Stimulated activated CD8-positive, alpha-beta memory T cell treated with anti-CD3 and anti-CD28 coated beads, Interleukin-4, amount 100 ng/mL, for 1 hour (primary cell): ENCODE results near the gene RNF157.

ENCODE experiments used
- DNase-seq, 2 donors: peaks; one replicate each; pipeline ENCODE4 v3.0.0-alpha.2; 2020; ENCODE audit warnings: low read depth in 2 of 2, low spot score in 1 of 2

RNF157 gene

DNA sequence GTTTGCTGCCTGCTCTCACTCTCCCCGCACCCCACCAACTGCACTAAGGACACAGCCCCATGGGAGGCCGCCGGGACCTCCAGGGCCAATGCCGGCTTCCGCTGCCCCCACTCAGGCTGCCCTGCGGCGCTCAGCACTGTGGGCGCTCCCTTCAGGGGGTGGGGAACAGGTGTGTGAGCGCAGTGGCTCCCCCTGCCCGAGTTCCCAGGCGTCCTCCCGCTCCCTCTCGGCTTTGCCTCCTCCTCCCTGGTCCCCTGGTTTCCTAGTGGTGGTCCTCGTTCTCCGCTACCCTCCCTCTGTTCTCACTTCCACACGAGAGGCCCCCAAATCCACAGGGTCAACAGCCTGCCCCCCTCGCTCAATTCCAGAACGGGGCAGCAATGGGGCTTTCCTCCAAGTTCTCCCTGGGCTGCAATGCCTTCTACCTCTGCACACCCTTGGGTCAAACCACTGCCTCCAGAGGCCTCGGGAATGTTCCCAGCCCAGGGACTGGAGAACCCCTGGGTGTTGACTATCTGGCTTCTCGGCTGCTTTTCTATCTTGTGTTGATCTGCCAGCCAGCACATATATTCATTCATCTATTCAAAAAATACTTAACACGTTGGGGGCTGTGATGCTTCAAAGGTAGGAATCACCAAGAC lies 109.1 kb downstream of the RNF157 start:
- DNase-seq = no peak

DNA sequence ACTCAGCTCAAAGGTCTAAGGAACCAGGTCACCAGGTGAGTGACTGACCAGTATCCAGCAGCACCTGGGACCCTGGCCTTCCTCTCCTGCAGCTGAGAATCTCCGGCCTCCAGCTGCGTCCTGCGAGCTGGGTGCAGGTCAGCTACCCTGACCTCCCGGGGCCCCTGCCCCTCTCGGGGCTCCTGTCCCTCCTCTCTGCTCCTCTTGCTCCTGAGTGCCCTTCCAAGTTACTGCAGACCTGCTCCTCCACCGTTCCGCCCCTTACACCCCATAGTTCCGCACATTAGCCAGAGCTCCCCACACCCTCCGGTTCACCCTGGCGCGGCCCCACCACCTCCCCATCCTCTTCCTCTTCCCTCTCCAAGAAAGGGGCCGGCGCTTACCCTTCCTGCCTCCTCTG lies 109.8 kb downstream of the RNF157 start:
- DNase-seq = no peak

DNA sequence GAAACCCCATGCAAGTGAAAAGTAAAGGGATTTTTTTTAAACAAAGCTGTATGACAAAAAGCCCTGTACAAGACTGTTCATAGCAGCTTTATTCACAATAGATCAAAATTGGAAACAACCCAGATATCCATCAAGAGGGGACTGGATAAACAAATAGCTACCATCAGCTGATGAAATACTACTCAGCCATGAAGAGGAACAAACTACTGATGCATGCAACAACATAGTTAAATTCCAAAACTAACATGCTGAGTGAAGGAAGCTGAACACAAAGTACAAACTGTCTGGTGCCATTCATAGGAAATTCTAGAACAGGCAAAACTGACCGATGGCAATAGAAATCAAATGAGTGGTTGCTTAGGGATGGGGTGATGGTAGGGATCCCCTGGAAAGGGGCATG lies 114.4 kb downstream of the RNF157 start:
- DNase-seq = no peak

DNA sequence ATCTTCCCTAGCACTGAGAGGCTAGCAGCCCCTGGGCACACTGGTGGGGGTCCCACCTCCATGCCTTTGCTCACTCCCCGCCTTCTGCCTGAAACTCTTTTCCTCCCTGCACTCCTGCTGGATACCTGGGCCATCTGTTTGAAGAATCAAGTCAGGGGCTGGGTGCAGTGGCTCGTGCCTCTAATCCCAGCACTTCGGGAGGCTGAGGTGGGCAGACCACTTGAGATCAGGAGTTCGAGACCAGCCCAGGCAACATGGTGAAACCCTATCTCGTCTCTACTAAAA lies 115.0 kb downstream of the RNF157 start:
- no peak for DNase-seq

DNA sequence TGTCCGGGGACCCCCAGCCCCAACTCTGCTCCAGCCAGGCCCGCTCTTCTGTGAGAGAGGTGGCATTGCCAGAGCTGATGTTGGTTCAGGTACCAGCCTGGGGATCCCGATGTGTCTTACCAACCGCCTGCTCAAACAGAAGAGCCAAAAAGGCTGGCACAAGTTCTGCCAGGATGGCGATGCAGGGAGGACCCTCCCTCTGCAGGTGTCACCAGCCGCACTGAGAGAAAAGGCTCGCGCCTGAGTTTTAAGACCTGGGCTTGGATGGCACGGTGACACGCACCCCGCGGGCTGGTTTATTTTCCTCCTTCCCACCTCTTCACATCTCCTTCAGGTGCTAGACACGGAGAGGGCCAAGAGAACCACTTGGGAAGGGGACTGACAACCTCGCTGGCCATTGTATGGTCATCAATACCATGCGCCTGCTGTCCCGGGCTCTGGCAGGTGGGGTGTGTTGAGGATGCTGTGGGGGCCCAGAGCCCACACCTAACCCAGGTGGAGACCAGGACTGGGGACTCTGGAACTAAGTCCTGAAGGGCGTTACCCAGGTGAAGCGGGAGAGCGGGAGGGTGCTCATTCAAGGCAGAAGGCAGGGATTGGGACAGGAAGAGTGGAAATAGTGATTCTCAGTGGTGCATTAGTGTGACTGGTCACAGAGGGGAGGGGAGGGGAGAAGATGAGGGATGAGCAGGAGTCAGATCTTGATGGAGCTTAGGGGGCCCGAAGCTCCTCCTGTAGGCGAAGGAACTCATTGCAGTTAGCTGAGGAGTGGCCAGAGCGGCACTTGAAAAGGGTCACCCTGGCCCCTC lies 115.5 kb downstream of the RNF157 start:
- no peak for DNase-seq

DNA sequence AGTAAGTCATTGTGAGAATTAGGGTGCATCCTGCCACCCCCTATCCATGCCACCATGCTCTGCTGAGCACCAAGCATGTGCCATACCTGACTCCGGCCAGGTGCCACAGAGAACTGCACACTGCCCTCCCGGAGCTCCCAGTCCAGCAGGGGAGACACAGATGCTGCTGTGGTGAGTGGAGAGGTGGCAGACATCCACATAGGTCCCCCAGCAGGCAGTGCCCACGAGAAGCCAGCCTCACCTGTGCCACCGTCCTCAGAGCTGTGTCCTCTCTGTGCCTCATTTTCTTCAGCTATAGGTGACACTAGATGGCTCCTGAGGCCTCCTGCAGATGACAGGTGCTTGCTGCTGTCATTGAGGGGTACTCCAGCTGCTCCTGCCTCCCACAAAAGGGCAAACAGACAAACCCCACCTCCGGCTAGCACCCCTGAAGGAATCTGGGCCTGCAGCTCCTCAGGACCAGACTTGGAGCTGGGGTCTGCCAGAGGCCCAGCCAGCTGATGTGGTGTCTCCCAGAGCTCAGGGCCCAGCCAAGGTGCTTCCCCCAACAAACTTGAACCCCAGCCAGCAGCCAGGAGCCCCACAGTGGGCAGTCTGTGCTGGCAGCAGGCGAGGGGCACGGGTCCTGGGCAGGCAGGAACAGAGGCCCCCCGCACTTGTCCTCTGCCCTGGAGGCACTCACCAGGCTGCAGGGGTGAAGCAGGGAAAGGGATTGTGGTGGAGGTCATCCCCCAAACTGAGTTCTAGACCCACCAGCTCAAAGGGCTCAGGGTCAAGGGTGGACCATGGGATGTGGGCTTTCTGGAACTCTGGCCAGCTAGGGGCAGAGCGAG lies 116.3 kb downstream of the RNF157 start:
- DNase-seq = no peak

DNA sequence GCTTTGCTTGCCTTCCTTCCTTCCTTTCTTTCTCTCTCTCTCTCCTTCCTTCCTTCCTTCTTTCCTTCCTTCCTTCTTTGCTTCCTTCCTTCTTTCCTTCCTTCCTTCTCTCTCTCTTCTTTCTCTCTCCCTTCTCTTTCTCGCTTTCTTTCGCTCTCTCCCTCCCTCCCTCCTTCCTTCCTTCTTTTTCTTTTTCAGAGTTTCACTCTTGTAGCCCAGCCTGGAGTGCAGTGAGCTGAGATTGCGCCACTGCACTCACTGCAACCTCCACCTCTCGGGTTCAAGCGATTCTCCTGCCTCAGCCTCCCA lies 117.1 kb downstream of the RNF157 start:
- no peak for DNase-seq

DNA sequence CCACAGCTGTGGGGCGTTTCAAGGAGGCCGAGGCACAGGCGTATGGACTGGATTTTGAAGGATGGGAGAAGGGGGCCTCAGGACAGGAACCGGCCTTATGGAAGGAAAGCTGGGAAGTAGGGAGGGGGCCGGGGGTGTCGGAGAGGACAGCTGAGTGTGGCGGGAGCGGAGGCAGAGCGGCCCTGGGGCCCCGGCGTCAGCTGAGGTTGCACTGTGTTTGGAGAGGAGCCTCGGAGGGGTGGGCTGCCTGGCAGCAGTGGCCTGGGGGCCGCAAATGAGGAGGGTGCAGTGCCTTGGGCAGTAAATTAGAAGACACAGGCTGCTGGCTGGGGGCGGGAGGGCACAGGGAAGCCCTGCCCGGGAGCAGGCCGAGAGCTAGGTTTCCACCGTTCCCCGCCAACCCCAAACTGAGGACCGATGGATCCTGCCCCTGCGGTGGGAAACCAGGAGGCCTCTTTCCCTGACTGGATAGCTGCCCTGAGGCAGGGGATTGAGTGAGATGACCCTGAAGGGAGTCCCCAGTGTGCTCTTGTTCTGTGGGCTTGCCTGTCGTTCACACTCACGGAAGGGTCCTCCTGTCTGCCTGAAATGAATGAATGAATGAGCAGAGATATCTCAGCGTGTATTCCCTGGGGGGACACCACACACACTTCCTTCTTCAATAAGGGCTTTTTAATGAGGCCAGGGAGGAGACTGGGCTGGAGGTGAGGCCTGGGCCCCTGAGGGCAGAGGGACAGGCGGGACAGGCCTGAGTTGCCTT lies 117.7 kb downstream of the RNF157 start:
- DNase-seq = no peak

DNA sequence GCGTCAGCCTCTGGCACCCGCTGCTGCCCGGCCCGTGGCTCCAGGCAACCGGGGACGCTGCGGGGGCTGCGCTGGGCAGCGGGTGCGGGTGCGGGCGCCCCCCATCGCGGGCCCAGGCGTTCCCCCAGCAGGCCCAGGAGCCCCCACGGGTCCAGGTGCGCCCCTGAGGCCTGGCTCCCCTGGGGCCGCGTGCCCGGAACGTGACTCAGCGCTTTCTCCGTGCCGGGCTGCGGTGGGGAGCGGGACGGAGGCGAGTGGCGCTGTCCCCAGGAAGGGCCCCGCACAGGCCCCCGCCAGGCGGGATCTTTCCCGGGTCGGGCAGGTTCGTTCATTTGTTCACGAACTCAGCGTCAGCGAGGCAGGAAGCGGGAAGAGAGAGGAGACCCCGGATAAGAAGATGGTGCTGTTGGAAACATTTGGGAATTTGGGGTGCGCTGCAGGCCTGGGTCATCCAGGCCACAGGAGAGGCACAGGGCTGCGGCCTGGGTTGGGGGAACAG lies 118.3 kb downstream of the RNF157 start:
- DNase-seq = no peak

DNA sequence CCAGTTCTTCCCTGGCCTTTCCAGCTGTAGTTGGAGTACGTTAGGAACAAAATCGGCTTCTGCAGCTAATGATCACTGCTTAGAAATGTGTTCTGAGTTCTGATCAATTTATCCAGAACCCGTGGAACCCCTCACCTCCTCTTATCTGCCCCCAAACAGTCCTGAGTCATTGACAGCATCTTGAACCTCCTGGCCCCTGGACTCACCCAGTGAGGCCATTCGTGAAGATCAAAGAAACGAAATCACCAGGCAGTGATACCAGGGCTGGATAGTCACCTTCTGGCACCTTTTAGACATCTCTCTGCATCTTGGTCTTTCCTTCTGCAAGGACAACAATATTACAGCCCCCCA lies 119.7 kb downstream of the RNF157 start:
- DNase-seq = no peak

DNA sequence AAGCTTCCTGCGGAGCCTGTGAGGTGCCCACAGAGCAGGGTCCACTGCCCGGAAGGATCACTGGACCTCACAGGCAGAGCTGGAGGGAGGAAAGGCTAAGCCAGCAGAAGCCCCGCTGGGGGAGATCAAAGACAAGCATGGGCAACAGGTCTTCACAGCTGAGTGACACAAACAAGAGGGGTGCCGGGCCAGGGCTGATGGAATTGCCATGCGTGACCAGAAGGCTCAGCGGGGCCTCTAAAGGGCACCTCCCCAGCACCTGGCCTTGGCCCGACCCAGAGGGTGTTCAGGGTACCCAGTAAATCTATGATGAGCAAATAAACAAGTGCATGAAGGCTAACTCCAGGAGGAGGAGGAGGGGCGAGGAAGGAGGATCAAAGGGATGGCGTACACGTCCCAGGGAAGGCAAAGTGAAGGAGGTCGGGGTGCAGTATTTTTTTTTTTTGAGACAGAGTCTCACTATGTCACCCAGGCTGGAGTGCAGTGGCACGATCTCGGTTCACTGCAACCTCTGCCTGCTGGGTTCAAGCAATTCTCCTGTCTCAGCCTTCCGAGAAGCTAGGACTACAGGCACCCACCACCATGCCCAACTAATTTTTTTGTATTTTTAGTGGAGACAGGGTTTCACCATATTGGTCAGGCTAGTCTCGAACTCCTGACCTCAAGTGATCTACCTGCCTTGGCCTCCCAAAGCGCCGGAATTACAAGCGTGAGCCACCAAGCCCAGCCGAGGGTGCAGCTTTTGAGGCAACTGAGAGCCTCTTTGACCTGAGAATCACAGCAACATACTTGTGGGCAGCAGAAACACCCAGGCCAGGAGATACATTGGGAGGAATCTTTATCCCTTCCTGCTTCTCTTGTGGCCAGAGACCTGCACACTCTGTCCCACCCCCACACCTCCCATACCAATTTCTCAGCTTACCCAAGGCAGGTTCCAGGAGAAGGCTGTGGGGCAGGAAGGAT lies 120.6 kb downstream of the RNF157 start:
- no peak for DNase-seq

DNA sequence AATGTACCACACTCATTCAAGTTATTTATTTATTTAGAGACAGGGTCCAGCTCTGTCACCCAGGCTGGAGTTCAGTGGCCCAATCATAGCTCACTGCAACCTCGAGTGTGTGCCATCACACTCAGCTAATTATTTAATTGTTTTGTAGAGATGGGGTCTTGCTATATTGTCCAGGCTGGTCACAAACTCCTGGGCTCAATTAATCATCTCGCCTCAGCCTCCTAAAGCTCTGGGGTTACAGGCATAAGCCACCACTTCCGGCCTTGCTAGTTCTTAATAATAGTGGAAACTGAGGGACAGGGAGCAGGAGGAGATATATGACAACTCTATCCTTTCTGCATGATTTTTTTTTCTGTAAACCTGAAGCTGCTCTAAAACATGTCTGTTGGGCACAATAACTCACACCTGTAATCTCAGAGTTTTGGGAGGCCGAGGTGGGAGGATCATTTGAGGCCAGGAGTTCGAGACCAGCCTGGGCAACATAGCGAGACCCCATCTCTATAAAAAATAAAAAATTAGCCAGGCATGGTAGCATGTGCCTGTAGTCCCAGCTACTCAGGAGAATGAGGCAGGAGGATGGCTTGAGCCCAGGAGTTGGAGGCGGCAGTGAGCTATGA lies 125.0 kb downstream of the RNF157 start:
- no peak for DNase-seq

DNA sequence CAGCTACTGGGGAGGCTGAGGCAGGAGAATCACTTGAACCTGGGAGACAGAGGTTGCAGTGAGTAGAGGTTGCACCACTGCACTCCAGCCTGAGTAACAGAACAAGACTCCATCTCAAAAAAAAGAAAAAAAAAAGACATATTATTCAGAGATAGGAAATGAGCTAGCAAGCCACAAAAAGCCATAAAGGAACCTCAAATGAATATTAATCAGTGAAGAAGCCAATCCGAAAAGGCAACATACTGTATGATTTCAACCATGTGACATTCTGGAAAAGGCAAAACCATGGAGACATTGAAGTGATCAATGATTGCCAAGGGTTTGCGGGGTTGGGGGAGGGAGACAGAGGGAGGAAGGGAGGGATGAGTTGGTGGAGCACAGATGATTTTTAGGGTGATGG lies 128.3 kb downstream of the RNF157 start:
- DNase-seq = no peak

DNA sequence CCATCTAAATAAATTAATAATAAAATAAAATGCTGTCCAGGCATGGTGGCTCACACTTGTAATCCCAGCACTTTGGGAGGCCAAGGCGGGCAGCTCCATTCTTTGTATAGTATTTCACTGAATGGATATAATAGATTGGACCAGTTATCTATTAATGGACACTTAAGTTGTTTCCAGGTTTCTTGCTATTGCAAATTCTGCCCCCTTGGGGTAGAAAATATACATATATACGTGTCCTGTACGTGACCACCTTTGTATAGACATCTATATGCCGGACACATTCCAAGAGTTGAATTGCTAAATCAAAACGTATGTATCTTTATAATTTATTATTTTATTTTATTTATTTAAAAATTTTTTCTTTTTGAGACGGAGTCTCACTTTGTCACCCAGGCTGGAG lies 132.8 kb downstream of the RNF157 start:
- DNase-seq = no peak

DNA sequence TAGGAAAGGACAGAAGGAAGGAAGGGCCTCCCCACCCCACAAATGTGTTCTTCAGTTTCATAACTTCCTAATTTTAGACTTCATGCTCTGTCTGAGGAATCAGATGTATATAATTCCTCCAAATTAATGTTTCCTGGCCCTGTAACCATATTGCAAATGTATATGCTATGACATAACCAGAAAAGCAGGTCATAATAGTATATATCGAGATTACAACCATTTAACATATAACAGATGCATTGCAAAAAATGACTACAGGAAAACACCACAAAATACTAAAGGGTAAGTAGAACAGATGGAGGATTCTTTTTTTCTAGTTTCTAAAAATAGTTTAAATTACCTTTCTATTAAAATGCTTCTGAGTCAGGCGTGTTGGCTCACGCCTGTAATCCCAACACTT lies 133.6 kb downstream of the RNF157 start:
- DNase-seq = no peak

DNA sequence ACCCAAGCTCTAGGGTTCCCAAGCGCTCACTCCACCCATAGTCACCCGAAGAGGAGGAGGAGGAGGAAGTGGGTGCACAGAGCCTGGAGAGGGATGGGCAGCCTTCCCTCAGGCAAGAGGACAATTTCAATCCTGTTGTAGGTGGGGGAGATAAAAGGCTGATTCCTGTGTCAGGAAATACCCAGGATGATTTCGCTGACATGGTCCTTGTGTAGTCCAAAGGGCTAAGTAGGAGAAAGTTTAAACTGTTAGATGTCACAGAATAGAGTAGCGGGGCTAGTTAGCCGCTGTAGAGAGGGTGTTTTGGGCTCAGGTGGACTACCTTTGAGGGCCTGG lies 135.4 kb downstream of the RNF157 start:
- no peak for DNase-seq

DNA sequence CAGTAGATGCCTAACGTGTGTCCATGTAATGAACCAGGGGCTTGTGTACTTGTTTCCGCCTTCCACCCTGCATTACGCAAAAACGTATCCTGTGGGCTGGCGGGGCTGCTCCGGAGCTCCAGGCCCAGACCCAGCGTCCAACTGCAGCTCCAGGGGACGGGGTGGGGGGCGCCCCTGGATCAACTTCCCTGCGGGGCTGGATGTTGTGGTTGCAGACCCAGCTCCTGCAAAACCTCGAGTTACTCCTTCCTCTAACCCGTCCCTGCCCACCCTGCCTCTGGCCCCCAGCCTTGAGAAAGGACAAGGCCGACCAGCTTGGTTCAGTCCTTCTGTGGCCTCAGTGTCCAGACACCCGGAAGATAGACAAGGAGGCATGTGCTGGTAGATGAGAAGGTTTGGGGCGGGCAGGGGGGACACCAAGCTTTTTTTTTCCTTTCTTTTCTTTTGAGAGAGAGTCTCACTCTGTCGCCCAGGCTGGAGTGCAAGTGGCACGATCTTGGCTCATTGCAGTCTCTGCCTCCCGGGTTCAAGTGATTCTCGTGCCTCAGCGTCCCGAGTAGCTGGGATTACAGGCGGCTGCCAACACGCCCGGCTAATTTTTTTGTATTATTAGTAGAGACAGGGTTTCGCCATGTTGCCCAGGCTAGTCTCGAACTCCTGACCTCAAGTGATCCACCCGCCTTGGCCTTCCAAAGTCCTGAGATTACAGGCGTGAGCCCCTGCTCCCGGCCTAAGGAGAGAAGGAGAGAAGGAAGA lies 136.0 kb downstream of the RNF157 start:
- DNase-seq = no peak

DNA sequence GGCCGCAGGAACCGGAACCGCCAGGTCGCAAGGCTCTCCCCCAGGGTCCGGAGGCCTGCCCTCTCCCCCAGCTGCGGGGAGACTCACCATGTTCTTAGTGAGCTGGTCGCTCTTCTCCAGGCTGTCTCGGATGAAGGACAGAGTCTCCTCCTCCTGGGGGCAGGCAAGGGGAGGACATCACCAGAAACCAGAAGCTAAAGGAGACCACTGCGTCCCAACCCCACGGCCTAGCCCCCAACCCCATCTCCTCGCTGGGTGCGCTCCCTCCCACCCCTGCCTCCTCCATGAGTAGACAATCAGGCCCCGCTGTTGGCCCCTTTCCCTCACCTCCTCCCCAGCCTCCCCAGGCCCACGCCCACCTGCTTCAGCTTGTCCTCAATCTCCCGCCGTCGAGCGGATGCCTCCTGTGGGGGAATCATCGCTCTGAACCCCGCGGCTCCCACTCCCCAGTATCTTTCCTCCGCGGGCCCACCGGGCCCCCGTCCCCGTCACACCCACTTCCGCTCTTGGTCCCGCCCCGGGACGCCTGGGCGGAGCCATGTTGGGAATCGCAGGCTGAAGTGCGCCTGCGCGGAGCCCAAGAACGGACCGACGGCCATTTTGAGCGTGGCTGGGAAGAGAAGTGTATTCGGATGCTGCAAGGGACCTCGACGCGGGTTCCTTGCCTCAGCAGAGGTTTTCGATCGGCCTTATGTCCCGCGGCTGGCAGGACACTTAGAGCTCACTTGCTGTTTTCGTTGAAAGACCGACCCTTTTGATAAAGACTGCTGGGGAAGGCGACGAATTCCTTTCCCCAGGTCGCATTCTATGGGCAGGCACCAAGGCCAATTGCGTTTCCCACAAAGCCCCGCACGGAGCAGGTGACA lies 136.8 kb downstream of the RNF157 start, which contains the start of gene EXOC7:
EXOC7 (minus strand) TSS at position 514 of the 866 bp plus-strand sequence; CDS start at position 419, 95 bp downstream.
- peak; percentile 81 to 85 for DNase-seq
